Right ventricle myocardium inferior (tissue), 1 donor: ENCODE data around the gene STIM1. TPM values are rescaled to one million over a fixed set of nuclear protein-coding genes. Genes with fewer than 3 reads are reported as not detected.
A peak's percentile ranks its signal among the peaks of the same experiment; 100 is the strongest.

ENCODE experiments used
- ATAC-seq: fragments of 200-7000 bp; cut with Tn5 transposase; one replicate; pipeline ENCODE4 v1.9.1; 2020; ENCODE audit warnings: mild to moderate bottlenecking, moderate library complexity
- DNase-seq: peaks from one replicate; pipeline ENCODE4 v3.0.0; 2021; ENCODE audit errors: missing footprints
- intact Hi-C: fragments of 100-400 bp; cut with DNase I; formaldehyde crosslinking; loops from one replicate; pipeline ENCODE4 v1.11.0; 2022
- total RNA-seq: library from RNA; stranded (reverse); fragmentation: NEBNext Ultra II Directional; extraction: Animal tissue kit (Norgen Biotek cat#: 25700); gene quantifications from one replicate; pipeline ENCODE4 v1.2.1, GENCODE V29; 2021
- donor health status: DM: no; HTN: yes; CAD: no; lungs with severe emphysema.

The STIM1 gene
- total RNA-seq, 1 donor from 2014 or later = 28.9 TPM

- ATAC-seq (no peak), DNase-seq (no peak)
- intact Hi-C loops = no loop called here
Measured at GRCh38 chr11:3955299-3955665, 99.8 kb downstream of the STIM1 start.

GRCh38 chr11:3956038-3956437 is 100.6 kb downstream of the STIM1 start:
- intact Hi-C loops = no loop called here

GRCh38 chr11:3956748-3957147 is 101.3 kb downstream of the STIM1 start:
- intact Hi-C loops = no loop called here

More at GRCh38 chr11:3956038-3956437, 100.6 kb downstream of the STIM1 start:
- ATAC-seq (no peak), DNase-seq (no peak)

GRCh38 chr11:3957437-3957836 is 102.0 kb downstream of the STIM1 start:
- ATAC-seq = no peak
- DNase-seq = no peak
- intact Hi-C loops = no loop called here

More at GRCh38 chr11:3956748-3957147, 101.3 kb downstream of the STIM1 start:
- DNase-seq = no peak
- ATAC-seq = no peak

- no peak for DNase-seq
- intact Hi-C loops = no loop called here
- no peak for ATAC-seq
Measured at GRCh38 chr11:3958281-3958680, 102.8 kb downstream of the STIM1 start.

- intact Hi-C loops = no loop called here
- no peak for ATAC-seq
Measured at GRCh38 chr11:3959015-3959902, 103.8 kb downstream of the STIM1 start.

GRCh38 chr11:3959903-3960265 is 104.4 kb downstream of the STIM1 start:
- intact Hi-C loops = no loop called here
- DNase-seq (no peak), ATAC-seq (no peak)

More at GRCh38 chr11:3959015-3959902, 103.8 kb downstream of the STIM1 start:
- DNase-seq = no peak

GRCh38 chr11:3962406-3962840 is 107.0 kb downstream of the STIM1 start:
- DNase-seq = no peak
- intact Hi-C loops = no loop called here
- ATAC-seq = no peak

- ATAC-seq = no peak
- intact Hi-C loops = no loop called here
- no peak for DNase-seq
Measured at GRCh38 chr11:3964056-3964455, 108.6 kb downstream of the STIM1 start.

- intact Hi-C loops = no loop called here
- ATAC-seq (no peak), DNase-seq (no peak)
Measured at GRCh38 chr11:3964935-3965604, 109.6 kb downstream of the STIM1 start.

- DNase-seq = no peak
- intact Hi-C loops = no loop called here
- ATAC-seq = peak; percentile 20
Measured at GRCh38 chr11:3967695-3968094, 112.2 kb downstream of the STIM1 start.

- DNase-seq (no peak), ATAC-seq (no peak)
- intact Hi-C loops = no loop called here
Measured at GRCh38 chr11:3969200-3969599, 113.7 kb downstream of the STIM1 start.

- ATAC-seq = no peak
- no peak for DNase-seq
- intact Hi-C loops = no loop called here
Measured at GRCh38 chr11:3969613-3970012, 114.1 kb downstream of the STIM1 start.

GRCh38 chr11:3970108-3970507 is 114.6 kb downstream of the STIM1 start:
- intact Hi-C loops = no loop called here
- ATAC-seq = no peak
- no peak for DNase-seq

- no peak for ATAC-seq
- DNase-seq = no peak
- intact Hi-C loops = no loop called here
Measured at GRCh38 chr11:3971756-3972404, 116.4 kb downstream of the STIM1 start.

GRCh38 chr11:3972431-3972830 is 117.0 kb downstream of the STIM1 start:
- DNase-seq (no peak), ATAC-seq (no peak)
- intact Hi-C loops = no loop called here

- intact Hi-C loops = no loop called here
- no peak for DNase-seq
- no peak for ATAC-seq
Measured at GRCh38 chr11:3977078-3977477, 121.6 kb downstream of the STIM1 start.

- intact Hi-C loops = no loop called here
- DNase-seq (no peak), ATAC-seq (no peak)
Measured at GRCh38 chr11:3981084-3981633, 125.7 kb downstream of the STIM1 start.

- intact Hi-C loops = no loop called here
- no peak for DNase-seq
- ATAC-seq = no peak
Measured at GRCh38 chr11:3982431-3982830, 127.0 kb downstream of the STIM1 start.
